Uterus (tissue), 2 donors: Measurements from ENCODE around the gene SERPINB8.

Source experiments
- CTCF ChIP-seq, 4 experiments: fragments of 200-600 bp in 2 of 4; fragments of 450-650 bp in 2 of 4; sonication (generic) in 2 of 4; IDR thresholded peaks; one replicate each; pipeline ENCODE4 v1.5.1; 2016 to 2019; ENCODE audit warnings: antibody characterized with exemption in 4 of 4, mild to moderate bottlenecking in 2 of 4, moderate library complexity in 1 of 4
- POLR2A ChIP-seq, 2 donors: fragments of 450-650 bp; IDR thresholded peaks; one replicate each; pipeline ENCODE4 v1.6.1; 2016; ENCODE audit warnings: antibody characterized with exemption in 2 of 2, mild to moderate bottlenecking in 1 of 2, moderate library complexity in 1 of 2

GRCh38 chr18:64026350-64026749 lies 56.5 kb downstream of the SERPINB8 start:
- TF ChIP-seq CTCF (IDR thresholded peaks at IDR 0.05) = no peak
- no peak for TF ChIP-seq POLR2A (IDR thresholded peaks at IDR 0.05)
